Measurements from ENCODE around the gene FOXN4.

The FOXN4 gene

GRCh38 chr12:109286652-109287051 is 22.4 kb downstream of the FOXN4 start:
- Histone ChIP-seq H3K9me3 (ENCODE audit: severe bottlenecking) (no peaks in the 10 kb centered on the region), H3K27me3 (ENCODE audit: insufficient read depth, low read depth, severe bottlenecking) (no peaks in the 10 kb centered on the region), H3K4me3 (ENCODE audit: low read depth, low read length) (no peak overlapping the region), H3K36me3 (no peaks in the 10 kb centered on the region), H3K27ac (no peak overlapping the region)
- no peak for TF ChIP-seq CTCF (IDR thresholded peaks at IDR 0.05; ENCODE audit: low read depth, low read length)
- no peak for DNase-seq

- Histone ChIP-seq H3K27ac (no peak overlapping the region), H3K27me3 (ENCODE audit: insufficient read depth, low read depth, severe bottlenecking) (no peaks in the 10 kb centered on the region), H3K36me3 (no peaks in the 10 kb centered on the region), H3K9me3 (ENCODE audit: severe bottlenecking) (no peaks in the 10 kb centered on the region), H3K4me3 (ENCODE audit: low read depth, low read length) (no peak overlapping the region)
- no peak for DNase-seq
- TF ChIP-seq CTCF (IDR thresholded peaks at IDR 0.05; ENCODE audit: low read depth, low read length): no peak
These were observed 22.8 kb downstream of the FOXN4 start for GRCh38 chr12:109286252-109286651.

- no peak for TF ChIP-seq CTCF (IDR thresholded peaks at IDR 0.05; ENCODE audit: low read depth, low read length)
- Histone ChIP-seq H3K36me3 (no peaks in the 10 kb centered on the region), H3K4me3 (ENCODE audit: low read depth, low read length) (no peak overlapping the region), H3K27me3 (ENCODE audit: insufficient read depth, low read depth, severe bottlenecking) (no peaks in the 10 kb centered on the region), H3K27ac (no peak overlapping the region), H3K9me3 (ENCODE audit: severe bottlenecking) (no peaks in the 10 kb centered on the region)
- no peak for DNase-seq
These were observed 24.7 kb downstream of the FOXN4 start for GRCh38 chr12:109284392-109284791.

GRCh38 chr12:109281452-109281851 is 27.6 kb downstream of the FOXN4 start:
- Histone ChIP-seq H3K9me3 (ENCODE audit: severe bottlenecking) (no peaks in the 10 kb centered on the region), H3K4me3 (ENCODE audit: low read depth, low read length) (no peak overlapping the region), H3K27me3 (ENCODE audit: insufficient read depth, low read depth, severe bottlenecking) (no peaks in the 10 kb centered on the region), H3K36me3 (no peaks in the 10 kb centered on the region), H3K27ac (no peak overlapping the region)
- DNase-seq: no peak
- no peak for TF ChIP-seq CTCF (IDR thresholded peaks at IDR 0.05; ENCODE audit: low read depth, low read length)

- no peak for DNase-seq
- no peaks in the 10 kb centered on the region for H3K27me3 ChIP-seq (ENCODE audit: insufficient read depth, low read depth, severe bottlenecking)
- no peaks in the 10 kb centered on the region for H3K9me3 ChIP-seq (ENCODE audit: severe bottlenecking)
- H3K36me3 ChIP-seq: no peaks in the 10 kb centered on the region
- no peak overlapping the region for H3K4me3 ChIP-seq (ENCODE audit: low read depth, low read length)
- H3K27ac ChIP-seq: no peak overlapping the region
- TF ChIP-seq CTCF (IDR thresholded peaks at IDR 0.05; ENCODE audit: low read depth, low read length): no peak
These were observed 29.6 kb downstream of the FOXN4 start for GRCh38 chr12:109279525-109279924.

- no peak for DNase-seq
- no peaks in the 10 kb centered on the region for H3K9me3 ChIP-seq (ENCODE audit: severe bottlenecking)
- no peak overlapping the region for H3K4me3 ChIP-seq (ENCODE audit: low read depth, low read length)
- H3K27me3 ChIP-seq (ENCODE audit: insufficient read depth, low read depth, severe bottlenecking): no peaks in the 10 kb centered on the region
- TF ChIP-seq CTCF (IDR thresholded peaks at IDR 0.05; ENCODE audit: low read depth, low read length): no peak
- H3K36me3 ChIP-seq: no peaks in the 10 kb centered on the region
- no peak overlapping the region for H3K27ac ChIP-seq
These were observed 30.2 kb downstream of the FOXN4 start for GRCh38 chr12:109278912-109279311.

All from WERI-Rb-1 (cell line).